IPS DF 4.7 (cell line): ENCODE results near the gene PILRB.
"Not testable (repeated sequence)": the region's sequence is repeated elsewhere in the genome, so short reads cannot be mapped to it uniquely, and the experiment has no call there.

ENCODE experiments used
- DNase-seq: peaks from one replicate; pipeline ENCODE4 v3.0.0-alpha.2; 2013; ENCODE audit warnings: low spot score; ENCODE audit errors: extremely low read depth

Gene PILRB

GRCh38 chr7:100376066-100376465 is 18.1 kb downstream of the PILRB start:
- no peak for DNase-seq

- DNase-seq, result no peak
Measured at GRCh38 chr7:100378114-100378755, 20.3 kb downstream of the PILRB start.

DNA sequence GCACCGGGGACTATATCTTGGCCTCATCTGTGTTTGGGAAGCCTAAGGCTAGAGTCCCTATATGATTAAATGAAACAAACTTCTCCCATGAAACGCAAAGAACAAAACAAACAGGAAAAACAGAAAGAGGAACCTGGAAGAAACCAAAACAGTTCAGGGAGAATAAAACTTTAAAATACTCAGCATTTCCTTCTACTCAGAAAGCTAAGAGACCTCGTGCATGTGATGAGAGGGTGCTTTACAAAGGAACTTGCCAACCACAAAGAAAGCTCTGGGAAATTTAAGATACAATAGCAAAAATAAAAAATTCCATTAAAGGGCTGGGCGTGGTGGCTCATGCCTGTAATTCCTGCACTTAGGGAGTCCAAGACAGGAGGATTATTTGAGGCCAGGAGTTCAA is 22.3 kb downstream of the PILRB start:
- no peak for DNase-seq

DNA sequence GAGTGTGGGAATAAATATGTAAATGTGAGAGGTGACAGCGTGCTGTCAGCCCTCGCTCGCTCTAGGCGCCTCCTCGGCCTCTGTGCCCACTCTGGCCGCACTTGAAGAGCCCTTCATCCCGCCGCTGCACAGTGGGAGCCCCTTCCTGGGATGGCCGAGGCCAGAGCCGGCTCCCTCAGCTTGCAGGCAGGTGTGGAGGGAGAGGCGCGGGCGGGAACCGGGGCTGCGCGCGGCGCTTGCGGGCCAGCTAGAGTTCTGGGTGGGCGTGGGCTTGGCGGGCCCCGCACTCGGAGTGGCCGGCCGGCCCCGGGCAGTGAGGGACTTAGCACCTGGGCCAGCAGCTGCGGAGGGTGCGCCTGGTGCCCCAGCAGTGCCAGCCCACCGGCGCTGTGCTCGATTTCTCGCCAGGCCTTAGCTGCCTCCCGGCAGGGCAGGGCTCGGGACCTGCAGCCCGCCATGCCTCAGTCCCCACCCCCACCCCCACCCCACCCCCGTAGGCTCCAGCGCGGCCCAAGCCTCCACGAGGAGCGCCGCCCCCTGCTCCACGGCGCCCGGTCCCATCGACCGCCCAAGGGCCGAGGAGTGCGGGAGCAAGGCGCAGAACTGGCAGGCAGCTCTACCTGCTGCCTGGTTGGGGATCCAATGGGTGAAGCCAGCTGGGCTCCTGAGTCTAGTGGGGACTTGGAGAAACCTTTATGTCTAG is 23.8 kb downstream of the PILRB start:
- DNase-seq, result not testable (repeated sequence)

- not testable (repeated sequence) for DNase-seq
Measured at GRCh38 chr7:100382234-100382853, 24.4 kb downstream of the PILRB start.

GRCh38 chr7:100384628-100385294 is 26.8 kb downstream of the PILRB start:
- no peak for DNase-seq

DNA sequence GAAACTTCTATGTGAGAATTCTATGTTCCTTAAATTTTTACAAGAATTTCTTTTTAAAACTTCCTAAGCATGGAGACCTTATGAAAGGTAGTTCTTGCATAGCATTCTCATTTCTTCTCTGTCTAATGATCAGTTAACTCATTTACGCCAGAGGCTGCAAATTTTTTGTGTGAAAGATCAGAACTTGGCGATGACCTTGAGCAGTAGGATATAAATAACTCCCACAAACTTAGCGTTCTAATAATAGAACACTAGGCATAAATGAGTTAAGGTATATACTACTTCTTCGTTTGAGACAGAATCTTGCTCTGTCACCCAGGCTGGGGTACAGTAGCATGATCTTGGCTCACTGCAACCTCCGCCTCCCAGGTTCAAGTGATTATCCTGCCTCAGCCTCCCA is 29.0 kb downstream of the PILRB start:
- no peak for DNase-seq

DNA sequence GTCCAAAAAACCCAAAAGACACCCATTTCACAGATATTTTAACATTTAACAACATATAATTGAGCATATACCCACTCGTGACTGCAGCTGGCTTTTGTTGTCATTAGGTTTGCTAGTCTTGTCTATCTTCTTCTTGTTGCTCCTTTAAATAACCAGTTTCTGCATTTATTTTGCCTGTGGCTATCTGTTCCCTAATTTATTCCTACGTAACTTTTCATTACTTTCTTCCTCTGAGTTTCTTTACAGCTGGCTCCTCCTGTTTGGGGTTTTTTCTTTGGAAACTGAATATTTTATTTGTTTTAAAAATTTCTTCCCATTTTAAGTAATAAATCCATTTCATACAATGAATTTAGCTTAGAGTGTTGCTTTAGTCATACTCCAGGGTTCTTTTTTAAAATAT is 29.8 kb downstream of the PILRB start:
- no peak for DNase-seq

GRCh38 chr7:100389437-100390088 is 31.6 kb downstream of the PILRB start:
- no peak for DNase-seq

DNA sequence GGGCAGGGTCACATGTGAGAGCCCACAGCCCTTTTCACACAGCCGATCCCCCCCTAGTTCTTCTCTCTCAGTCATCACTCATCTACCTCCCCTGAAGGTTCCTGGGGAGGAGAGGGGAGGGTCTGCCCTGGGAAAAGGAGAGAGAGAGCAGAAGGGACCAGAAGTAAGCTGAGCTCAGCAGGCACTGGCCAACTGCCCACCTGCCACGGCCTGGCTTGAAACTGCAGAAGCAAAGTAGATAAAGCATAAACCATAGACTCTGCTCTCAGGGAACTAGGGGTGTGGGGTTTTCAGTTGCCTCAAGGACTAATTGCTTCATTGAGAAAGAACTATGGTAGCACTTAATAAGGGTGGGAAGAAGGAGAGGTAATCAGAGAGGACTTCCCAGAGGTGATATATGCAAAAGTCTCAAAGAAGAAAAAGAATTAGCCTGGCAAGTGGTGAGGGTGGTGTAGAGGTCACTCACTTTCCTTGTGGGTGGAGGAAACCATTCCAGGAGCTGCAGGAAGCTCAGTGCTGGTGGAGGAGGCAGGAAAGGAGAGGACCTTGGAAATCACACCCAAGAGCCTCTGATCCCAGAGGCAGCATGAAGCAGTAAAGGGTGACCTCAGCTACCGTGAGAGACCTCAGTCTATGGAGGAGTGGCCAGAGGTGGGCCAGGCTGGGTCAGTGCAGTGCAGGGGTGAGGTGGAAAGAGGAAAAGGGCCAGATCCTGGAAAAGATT is 32.5 kb downstream of the PILRB start:
- DNase-seq, result no peak

- no peak for DNase-seq
Measured at GRCh38 chr7:100393233-100393905, 35.5 kb downstream of the PILRB start.

- DNase-seq, result no peak
Measured at GRCh38 chr7:100394077-100394476, 36.2 kb downstream of the PILRB start.

DNA sequence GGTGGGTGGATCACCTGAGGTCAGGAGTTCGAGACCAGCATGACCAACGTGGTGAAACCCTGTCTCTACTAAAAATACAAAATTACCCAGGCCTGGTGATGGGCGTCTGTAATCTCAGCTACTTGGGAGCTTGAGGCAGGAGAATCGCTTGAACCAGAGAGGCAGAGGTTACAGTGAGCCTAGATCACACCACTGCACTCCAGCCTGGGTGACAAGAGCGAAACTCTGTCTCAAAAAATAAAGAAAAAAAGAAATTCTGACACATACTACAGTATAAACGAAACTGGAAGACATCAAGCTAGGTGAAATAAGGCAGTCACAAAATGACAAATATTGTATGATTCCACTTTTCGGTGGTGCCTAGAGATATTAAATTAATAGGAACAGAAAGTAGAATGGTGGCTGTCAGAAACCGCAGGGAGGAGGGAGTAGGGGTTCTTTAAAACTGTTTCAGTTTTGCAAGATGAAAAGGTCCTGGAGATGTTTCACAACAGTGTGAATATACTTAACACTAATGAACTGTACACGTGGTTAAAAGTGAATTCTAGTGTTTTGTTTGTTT is 38.6 kb downstream of the PILRB start:
- DNase-seq, result no peak

DNA sequence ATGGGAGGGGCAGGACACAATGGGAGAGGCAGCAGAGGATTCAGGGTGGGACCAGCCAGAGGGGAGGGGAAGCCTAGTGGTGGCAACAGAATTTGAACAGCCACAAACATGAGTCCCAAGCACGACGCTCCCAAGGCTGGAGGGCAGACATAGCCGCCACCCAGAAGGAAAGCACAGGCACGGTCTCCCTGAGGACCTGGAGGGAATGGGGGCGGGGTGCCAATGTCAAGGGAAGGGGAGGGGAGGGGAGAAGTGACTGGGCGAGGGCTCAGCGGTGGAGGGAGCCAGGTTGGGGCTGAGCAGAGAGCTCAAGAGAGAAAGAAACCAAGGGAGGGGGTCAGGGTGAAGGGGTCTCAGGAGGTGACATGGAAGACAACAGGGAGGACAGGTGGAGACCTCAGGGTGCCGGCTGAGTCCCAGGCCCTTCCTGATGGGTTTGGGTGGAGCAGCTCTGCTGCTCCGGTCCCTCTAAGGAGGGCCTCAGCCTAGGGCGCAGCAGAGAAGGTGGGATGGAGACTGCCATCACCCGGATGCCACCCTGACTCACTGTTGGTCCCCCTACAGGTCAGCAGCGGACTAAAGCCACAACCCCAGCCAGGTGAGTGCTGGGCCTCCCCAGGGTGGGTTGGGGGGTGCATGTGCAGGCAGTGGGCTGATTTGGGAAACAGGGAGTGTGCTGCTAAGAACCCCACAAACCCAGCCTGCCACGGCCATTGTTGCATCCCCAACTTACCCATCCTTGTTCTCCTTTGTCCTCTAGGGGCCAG is 39.6 kb downstream of the PILRB start:
- DNase-seq, result no peak

DNA sequence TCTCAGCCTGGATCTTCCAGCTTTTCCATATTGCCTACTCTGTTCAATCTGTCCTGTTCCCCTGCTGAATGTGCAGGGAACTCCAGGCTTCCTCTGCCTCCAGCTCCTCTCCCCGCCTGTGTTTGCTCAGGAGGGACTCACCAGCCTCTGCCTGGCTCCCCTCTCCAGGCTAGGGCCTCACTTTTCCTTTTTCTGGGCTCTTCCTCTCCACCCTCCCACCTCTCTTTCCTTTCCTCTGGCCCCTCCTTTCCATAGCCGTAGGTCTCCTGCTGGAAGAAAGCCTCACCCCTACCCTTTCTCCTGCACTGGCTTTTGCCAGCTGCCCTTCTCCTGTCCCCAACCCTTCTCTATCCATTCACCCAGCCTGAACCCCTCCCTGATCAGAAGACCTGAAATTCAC is 40.3 kb downstream of the PILRB start:
- DNase-seq, result no peak

DNA sequence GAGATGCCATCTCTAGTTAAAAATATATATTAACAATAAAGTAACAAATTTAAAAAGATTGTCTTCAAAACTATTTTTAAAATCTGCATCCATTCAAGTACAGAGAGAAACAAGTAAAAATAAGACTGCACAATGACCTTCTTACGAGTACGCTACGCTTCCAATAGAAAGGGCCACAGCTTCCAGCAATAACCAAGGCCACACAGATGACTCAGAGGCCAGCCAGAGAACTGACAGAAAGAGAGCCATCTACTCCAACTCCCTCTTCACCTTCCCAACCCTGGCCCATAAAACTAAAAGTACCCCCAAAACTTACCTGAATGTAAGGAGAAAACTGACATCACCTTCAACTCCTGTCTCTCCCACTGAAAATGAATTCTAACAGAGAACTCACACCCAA is 42.1 kb downstream of the PILRB start:
- DNase-seq, result no peak

GRCh38 chr7:100400656-100401055 is 42.7 kb downstream of the PILRB start:
- DNase-seq, result no peak

GRCh38 chr7:100401811-100402210 is 43.9 kb downstream of the PILRB start:
- DNase-seq, result no peak

DNA sequence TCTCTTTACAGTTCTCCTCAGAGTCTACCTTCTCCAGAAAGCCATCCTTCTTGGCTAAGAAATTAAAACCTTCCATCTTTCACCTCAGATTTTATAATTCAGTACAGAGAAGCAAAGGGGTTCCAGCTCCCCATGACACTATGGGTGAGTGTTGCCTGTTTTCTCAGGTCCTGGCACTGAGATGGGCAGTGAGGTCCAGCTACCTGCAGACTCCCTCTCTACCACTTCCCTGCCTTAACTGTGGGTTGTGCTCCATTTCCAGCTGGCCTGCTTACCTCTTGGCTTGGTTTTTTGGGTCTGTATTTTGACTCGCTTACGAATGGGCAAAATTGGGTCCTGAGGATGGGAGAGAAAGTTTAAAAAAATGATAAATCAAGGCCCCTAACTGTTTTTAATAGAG is 44.3 kb downstream of the PILRB start:
- DNase-seq, result no peak
